NCI-H460 (cell line): Measurements from ENCODE around the gene FGGY. TPM values are rescaled to one million over a fixed set of nuclear protein-coding genes. Genes with fewer than 3 reads are reported as not detected.

ENCODE experiments used
- DNase-seq: peaks from one replicate; pipeline ENCODE4 v3.0.0-alpha.2; 2016; ENCODE audit warnings: low read depth; ENCODE audit errors: extremely low read depth
- total RNA-seq: library from RNA; depleted of rRNA; stranded (reverse); fragments of >200 nt; shearing (Covaris generic); gene quantifications from 2 replicates; pipeline ENCODE4 v1.2.3, GENCODE V29; 2014

The FGGY gene
- total RNA-seq, 1 experiment from 2014 or later = 6.3 TPM

DNA sequence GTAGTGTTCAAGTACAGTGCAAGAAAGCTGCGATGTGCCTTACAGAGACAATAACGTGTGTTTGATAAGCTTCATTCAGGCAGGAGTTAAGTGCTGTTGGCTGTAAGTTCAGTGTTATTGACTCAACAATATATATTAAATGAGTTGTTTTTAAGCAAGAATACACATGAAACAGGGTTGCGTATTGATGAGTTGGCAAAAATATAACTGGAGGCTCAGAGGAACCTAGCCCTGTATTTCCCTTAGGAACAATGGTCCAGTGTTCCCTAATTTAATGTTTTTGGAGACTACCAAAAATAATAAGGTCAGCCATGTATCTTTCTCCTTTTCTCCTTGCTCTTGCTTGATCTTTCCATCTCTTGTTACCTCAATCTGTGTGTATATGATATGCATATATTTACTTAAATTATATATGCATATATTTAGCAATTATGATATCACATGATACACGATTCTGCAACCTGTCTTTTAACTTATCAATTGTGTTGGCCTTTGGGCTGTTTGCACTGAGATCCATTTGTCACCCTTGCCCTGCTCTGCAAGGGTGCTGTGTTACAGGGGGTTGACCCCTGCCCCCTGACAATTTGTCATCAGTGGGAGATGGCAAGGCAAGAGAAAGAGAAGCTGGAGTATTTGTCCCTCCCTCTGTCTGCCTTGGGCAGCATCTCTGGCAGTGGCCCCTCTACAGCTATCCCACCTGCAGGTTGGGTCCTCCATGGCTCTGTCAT lies 109.7 kb downstream of the FGGY start:
- DNase-seq = no peak

DNA sequence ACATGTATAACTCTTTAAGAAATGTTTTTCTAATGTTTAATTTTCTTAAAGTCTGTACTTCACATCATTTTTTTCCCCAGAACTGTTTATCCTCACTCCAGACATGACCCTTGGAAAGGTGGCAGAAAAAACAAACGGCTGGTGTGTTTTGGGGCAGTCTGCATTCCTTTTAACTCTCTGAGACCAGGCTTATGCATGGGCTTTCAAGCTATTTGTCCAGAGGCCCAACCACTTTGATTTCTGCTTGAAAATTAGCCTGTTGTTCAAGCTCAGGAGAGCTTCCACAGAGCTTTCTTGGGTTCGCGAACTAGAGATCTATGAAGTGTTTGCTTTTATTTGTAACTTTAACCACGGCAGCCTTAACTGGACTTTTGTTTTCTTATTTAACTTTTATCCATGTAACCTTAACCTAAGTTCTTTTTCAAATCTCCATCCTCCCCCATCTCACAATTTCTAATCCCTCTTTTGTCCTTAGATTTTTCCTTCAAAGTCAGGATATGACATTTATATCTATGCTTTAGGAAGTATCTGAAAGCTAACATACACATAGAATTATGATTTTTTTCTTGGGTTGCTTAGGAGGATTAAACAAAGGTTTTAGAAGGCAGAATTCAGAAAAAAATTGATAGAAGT lies 111.8 kb downstream of the FGGY start:
- DNase-seq = no peak

DNA sequence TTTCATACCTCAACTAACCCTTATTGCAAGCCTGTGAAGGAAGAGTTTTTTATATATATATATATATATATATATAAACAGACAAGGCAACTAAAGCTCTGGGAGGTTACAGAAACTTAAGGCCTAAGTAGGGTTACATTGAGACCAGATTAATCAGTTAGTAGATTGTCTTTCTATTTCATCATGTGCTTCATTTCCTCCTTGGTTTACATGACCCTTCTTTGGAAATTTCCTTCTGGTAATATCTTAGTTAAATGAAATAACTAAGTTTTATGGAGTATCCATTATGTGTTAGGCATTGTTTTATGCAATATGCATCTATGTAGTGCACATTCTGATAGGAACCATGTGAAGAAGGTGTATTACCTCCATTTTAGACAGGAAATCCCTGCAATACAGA lies 112.7 kb downstream of the FGGY start:
- no peak for DNase-seq

DNA sequence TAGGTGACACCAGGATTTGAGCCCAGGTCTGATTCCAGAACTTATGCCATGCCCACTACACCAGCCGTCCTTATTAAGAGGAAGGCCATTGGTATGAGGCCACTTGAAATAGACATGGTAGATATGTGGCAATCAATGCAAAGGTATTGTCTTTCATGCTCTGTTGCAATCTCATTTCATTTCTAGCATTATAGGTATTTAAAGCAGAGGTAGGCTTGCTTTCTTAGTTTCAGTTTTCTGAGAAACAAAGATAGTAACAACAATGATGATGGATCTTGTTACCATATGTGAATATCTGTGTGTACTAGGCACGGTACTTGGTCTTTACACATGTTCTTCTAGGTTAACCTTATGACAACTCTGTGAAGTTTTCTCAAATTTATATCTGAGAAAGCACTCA lies 113.1 kb downstream of the FGGY start:
- DNase-seq = no peak

DNA sequence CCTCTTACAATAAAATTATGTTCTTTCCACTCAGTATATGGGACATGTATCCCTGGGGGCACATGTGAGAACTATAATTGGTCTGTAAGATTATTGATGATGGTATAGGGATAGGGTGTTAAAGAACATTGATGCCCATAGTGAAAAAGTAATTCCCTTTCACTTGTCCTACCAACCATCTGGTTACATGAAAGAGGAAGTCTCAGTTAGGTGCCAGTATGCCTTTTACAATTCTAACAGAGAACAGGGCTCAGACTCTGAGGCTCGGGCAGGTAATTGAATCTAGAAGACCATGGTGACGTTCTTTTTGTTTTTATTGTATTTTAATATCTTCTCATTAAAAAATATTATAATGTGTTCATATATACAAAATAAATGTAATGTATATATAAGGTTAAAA lies 113.6 kb downstream of the FGGY start:
- no peak for DNase-seq

DNA sequence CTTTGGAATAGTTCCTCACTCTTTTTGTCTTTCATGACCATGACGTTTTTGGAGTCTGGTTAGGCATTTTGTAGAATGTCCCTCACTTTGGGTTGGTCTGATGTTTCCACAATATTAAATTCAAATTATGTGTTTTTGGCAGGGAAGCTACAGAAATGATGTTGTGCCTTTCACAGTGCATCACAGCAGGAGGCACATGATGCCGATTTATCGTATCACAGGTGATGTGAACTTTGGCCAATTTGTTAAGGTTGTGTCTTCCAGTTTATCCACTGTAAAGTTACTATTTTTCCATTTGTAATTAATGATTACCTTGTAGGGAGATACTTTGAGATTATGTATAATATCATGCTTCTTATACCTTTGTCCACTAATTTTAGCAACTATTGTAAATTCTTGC lies 114.3 kb downstream of the FGGY start:
- DNase-seq = no peak

DNA sequence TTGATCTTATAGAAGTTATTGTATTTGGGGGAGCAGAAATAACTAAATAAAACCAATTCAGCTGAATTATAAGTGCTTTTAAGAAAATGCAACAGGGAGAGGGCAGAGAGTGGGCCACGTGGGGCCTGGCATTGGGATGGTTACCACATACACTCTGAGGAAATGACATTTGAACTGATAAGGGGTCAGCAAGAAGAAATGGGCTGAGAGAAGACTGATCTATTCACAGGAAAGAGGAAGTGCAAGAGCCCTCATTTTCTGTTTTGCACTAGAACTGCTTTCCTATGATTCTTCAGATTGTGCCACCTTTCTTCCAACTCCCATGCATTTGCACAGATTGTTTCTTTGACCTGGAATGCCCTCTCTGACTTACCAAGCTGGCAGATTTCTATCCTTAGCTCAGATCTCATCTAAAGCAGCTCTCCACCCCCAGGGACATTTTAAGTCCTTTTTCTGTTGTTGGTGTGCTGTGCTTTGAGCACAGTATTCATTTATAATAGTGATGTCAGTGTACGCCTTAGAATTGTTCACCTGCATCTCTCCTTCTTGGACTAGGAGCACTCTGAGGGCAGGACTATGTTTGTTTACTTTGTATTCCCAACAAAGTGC lies 115.9 kb downstream of the FGGY start:
- no peak for DNase-seq

DNA sequence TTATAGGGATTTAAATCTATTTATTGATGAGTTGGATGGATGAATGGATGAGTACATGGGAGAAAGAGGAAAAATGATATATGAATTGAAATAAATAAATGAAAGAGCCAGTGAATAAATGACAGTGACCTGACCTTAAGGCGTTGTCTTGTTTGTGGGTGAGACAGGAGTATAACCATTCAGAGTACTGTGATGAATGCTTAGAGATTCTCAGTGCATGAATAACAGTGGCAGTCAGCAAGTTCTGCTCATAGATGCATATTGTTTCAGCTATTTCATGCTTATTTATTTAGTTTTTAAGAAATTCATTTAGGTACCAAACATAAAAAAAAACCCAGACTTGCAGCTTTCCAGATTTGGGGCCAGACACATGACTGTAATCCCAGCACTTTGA lies 116.4 kb downstream of the FGGY start:
- no peak for DNase-seq

DNA sequence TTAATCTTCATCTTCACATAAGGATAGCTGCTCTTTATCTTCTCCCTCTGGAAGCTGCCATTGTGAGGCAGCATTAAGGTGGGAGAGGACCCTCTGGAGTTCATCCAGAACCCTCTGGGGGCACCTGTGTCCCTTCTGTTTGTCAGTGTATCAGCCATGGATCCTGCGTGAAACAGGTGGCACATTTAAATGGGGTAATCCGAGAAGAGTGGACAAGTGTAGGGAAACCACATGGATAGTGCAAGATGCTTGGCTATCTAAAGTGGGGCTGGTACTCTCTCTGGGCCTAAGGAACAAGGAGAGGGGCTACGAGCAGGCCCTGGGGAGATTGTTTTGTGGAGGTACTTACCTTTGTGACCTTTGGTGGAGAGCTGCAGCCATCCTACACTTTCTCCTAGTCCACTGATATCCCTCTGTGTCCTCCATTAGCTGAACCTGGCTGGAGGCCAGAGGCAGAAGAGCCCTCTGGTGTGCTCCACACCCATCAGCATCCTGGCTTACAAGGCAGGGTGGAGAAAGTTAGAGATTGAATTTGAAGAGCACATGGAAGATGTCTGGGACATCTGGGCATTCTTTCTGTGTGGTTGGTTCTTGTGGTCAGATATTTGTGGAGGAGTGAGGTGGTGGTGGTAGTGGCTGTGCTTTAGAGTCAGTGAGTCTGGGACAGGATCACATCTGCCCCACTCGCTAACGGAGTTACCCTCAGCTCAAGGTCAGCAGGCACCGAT lies 117.7 kb downstream of the FGGY start:
- no peak for DNase-seq

DNA sequence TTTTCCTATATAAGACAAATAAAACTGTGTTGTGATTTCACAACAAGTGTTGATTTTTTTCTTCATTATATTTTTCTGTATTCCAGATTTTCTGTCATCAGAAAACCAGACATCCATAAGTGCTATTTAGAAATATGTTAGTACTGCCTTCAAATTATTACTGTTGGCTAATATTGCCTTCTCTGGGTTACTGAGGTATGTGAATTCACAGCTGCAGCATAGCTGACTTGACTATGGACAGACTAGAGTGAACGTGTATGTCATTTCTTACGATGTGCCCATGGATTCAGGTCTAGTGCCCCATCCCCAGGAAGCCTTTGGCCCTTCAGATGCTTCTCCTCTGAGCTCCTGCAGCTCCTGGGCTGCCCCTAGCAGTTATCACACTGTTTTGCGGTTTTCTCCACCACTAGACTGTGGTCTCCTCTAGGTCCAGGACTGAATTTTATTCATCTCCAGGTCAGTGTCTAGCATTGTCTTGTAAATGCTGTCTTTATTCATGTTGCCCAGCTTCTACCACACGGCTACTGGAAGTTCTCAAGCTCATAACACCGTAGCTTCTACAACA lies 118.5 kb downstream of the FGGY start:
- DNase-seq = no peak

DNA sequence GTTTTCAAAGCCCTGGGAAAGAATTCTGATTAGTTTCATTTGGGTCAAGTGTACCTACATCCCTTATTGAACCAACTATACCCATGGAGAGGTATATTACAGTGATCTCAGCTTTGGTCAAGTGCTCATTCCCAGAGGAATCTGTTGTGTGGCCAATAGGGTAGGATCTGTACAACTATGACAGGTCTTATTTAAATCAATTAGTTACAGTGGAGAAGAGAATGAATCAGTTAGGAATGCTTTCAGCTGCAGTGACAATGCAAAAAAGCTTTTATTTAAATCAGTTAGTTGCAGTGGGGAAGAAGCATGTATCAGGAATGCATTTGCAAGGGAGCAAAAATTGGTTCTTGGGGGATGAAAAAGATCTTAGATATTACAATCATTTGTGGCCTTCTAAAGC lies 119.0 kb downstream of the FGGY start:
- DNase-seq = no peak

DNA sequence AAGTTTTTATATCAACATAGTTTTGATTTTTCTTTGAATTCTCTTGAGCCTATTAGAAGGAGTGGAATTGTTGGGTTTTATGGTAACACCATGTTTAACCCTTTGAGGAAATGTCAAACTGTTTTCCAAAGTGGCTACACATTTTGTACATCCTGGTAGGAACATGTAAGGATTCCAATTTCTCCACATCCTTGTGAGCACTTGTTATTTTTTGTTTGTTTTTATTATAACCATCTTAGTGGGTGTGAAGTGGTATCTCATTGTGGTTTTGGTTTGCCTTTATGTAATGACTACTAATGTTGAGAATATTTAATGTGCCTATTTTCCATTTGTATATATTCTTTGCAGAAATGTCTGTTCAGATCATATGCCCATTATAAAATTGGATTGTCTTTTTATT lies 120.5 kb downstream of the FGGY start:
- DNase-seq = no peak

DNA sequence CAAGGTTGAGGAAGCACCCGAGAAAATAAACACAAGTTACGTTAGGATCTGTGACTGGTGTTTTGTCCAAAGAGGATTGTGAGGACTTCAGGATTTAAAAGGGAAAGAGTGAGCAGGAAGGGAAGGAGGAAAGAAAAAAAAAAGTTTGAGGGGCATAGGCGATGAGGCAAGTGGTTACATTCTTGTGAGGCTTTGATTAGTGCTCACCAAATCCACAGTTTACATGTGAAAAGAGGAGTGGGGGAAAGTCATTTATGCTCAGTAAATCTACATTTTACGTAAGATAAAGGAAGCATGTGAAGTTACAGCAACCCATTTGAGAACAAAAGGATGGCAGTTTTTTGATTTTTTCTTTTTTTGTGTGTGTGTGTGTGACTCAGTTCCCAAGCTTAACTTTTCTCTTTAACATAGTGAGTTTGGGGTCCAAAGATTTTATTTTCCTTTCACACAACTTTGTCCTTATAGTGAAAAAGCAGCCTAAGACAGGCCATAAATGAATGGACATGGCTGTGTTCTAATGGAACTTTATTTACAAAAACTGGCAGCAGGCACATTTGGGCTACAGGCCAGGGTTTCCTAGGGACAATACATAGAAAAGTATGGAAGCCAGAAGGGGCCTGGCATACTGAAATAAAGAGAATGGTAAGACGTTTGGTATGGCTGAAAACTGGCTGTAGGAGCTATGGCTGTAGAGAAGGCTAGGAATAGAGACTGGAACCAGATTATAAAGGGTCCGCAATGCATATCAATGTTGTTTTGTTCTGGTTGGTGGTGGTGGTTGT lies 121.7 kb downstream of the FGGY start:
- DNase-seq = no peak

DNA sequence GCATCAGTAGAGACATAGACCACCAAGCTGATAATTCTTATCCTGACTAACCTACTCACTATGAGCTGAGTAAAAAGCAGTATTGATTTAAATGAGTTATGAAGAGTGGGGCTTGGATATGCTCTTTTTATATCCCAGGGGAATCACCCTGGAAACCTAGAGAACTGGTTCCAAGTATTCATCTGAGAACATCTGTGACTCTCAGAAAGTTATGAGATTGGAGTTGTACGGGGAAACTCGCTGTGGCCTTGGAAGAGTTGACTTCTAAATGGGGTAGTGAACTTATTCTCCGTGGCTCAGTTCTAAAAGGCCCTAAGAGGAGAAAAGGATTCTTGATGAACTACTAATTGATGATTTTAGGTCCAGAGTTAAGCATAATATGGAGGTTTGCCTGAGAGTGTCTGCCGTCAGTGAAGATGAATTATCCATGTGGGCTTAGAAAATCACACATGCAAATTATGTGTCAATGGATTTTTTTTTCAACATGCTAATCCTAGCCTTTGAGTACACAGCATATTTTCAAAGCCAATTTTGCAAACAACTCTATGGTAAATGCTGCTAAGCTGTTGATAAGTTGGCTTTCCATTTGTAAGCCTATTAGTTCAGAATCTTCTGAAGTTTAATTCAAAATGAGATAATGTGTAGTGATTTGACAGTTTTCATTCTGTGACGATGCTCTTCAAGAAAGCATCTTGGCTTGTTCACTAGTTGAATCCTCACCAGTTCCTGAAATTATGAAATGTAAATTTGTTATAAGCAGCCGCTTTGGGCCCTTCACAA lies 122.7 kb downstream of the FGGY start:
- DNase-seq = no peak

DNA sequence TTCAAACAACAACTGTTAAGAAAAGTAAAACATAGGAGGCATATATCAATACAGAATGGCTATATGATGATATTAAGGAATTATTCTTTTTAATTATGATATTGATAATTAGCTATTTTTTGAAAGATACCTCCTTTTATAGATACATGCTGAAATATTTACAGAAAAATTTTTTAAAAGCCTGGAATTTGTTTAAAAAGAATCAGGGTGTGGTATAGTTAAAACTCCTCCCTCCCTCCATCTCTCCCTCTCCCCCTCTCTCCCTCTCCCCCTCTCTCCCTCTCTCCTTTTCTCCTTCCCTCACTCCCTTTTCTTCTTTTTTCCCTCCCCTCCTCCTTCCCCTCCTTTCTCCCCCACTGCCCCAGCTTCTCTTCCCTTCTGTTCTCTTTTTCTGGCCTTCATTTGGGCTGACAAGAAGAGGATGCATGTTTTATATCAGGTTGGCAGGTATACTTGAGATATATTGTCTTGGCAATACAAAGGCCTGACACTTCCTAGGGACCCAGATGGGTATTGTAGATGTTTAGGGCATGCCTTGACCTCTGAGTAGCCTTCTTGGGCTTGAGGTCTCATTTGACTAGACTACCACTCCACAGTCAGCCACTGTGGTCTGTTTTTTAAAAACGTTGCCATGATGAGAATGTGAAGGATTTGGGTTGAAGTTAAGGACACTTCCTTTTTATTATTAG lies 124.5 kb downstream of the FGGY start:
- DNase-seq = no peak

DNA sequence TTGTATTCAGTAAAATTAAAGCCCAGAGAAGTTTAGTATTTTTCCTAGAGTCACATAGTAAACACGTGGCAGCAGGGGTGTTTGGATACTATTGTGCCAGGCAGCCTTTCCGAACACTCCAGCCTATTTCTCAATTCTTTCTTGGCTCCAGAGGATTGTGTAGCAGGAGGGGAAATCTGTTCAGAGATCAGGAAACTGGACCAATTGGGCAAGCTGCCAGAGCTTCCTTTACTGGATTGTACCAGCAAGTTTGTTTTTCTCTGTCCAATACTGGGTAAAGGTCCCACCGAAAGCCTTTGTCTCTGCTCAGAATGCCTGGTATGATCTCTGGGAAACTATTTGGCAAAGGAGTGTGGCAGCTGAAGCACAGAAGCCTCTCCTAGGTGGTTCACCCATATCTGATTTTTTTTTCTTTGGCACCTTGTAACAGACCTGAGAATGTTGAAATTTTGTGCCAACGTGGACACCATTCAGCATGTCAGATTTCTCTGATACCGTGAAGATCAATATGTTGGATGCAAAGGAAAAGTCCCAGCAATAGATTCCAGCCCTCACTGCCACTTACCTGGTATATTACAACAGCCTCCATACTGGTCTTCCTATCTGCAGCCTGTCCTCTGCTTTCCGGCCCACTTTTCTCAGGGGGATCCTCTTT lies 126.2 kb downstream of the FGGY start:
- no peak for DNase-seq

DNA sequence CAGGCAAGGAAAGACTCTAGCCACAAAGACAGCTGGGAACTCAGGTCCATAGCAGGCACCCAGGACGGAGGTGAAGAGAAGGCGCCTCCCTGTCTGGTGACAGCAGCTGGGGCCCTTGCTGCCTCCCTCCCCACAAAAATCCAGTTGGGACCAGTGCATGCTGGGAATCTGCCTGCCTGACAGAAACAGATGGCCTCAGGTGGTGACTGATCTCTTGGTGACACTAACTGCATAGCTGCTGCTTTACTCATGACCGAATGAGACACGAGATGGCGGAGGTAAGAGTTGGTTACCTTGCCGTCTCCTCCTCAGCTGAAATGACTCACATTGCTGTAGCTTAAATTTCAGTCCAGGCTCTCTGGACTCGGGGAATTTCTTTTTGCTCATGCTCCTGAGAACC lies 130.3 kb downstream of the FGGY start:
- DNase-seq = no peak

DNA sequence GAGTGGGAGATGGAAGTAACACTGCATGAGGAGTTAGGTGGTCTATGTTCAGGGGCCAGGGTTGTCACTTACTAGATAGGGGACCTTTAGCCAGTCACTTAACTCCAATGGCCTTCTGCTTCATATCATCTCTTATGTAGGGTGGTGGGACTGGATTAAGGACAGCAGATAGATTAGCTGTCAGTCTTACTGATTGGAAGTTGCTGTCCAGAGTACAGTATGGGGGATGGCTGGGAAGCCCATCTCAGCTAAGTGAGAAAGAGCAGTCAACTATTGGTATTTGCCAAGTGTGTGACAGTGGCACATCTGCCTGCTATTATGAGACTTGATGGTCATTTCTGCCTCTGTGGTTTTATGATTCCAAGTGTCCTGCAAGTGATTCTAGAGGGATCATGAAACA lies 130.9 kb downstream of the FGGY start:
- no peak for DNase-seq

DNA sequence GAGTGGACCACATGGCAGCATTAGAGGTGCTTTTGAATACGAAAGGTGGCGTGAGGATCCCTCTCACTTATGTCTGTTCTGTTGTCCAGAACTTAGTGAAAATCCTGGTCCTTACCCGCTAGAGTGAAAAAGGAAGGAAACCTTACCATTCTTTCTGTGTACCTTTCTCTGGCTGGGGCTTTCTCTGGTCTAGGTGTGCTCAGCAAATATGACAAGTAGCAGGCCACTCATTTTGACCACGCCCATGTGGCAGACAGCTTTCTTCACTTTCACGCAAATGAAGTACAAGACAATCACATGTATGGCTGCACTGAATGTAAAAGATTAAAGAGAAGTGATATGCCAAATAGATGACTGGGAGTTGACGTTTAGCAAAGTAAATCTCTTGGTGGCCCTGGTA lies 131.9 kb downstream of the FGGY start:
- DNase-seq = no peak
